GM10847 (cell line): ENCODE results near the gene ACTRT2.

Experiments used
- POLR2A ChIP-seq: IDR thresholded peaks from 2 replicates; pipeline ENCODE4 v1.6.1; 2011; ENCODE audit not compliant: insufficient read length; ENCODE audit errors: extremely low read depth

The ACTRT2 gene

DNA sequence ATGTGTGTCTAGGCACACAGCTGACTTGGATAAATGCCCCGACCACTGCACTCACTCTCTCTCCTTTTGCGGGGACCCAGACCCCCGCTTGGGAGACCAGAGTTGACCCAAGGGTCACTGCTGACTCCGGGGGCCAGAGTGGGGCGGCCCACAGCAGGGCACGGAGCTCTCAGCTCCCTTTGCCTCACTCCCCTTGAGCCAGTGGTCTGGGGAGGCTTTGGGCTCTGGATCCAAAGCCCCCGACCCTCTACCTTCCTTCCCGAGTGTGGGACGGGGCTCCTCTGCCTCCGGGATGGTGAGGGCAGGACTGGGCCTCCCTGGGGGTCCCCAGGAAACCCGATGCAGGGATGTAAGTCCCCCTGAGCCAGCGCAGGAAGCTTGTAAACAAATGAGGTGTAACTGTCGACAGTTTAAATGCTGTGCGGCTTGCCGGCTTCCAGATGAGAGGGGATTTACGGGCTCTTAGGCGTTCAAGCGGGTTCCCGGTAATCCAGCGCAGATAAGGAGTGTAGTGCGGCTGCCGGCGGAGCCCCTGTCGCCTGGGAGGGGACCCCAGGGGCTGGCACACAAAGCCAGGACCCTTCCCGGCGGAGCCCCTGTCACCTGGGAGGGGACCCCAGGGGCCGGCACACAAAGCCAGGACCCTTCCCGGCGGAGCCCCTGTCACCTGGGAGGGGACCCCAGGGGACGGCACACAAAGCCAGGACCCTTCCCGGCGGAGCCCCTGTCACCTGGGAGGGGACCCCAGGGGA is 7.4 kb downstream of the ACTRT2 start:
- no peak for TF ChIP-seq POLR2A

DNA sequence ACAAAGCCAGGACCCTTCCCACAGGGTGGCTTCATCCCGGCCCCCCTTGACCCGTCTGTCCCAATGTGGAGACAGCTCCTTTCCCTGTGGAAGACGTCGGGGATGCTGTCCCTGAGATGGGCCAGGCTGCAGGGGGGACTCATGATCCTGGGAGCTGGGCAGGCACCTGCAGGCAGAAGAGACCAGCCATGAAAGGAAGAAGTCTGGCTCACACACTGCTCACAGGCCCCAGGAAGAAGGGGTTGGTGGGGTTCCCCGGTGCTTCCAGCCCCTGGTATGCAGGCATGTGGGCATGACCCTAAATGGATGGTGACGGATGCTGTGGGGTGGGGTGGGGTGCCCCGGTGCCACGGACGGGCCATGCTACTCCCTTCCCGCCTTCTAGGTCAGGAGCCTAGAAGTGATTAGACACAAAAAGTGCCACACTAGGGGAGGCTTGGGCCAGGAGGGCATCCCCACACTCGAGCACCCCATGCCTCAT is 8.3 kb downstream of the ACTRT2 start:
- TF ChIP-seq POLR2A, result no peak

DNA sequence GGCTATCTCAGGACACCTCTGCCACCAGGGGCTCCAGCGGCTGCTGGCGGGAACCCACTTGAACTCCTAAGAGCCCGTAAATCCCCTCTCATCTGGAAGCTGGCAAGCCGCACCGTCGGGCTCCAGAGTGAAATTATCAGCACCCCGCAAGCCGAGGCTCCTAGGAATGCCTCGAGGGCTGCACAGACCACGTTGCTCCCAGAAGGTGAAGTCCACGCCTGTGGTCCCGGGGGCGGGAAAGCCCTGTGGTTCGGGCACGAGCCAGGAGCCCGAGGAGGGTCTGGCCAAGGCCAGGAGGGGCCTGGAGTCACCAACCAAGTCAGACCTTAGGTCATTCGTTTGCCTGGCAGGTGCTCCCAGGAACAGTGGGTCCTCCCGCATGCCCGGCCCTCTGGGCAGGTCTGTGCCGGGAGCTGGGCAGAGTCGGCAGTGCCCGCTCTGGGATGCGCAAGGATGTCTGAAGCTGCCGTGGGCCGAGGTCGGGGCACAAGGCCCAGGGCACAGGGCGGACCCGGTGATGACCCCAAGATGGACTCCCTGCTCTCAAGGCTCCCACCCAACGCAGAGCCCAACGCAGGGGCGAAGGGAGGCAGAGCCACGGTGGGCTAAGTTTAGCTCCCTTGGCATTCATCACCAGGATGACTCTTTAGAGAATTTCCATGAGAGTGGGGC is 8.9 kb downstream of the ACTRT2 start:
- no peak for TF ChIP-seq POLR2A

DNA sequence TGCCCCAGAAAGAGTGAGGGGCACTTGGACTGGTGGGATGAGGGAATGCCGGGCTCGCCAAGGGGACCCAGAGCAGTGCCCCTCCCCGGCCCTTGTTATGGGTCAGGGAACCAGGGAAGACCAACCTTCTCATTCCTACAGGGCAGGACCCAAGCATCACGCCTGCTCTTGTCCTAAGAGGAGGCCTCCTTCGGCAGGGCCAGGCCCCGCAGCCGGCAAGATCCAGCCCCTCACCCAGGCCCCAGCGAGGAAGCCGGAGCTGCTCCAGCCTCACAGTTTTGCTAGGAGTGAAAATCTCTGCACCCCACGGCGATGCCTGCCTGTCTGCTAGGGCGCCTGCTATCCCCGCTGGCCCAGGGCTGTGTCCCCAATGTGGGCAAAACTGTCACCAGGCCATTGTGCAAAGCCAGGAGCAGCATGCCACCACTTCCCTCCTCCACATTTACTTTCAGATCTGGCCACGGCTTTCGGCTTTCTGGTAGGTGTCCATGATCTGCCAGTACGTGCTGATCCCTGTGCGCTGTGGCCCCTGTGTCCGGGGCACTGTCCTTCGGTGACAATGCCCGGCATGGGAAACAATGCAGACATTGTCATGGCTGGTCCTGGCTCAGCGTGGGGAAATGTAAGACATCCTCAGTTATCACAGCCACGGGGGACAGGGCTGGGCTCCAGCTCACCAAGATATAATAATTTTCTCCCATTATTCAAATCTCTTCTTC is 9.6 kb downstream of the ACTRT2 start:
- no peak for TF ChIP-seq POLR2A

DNA sequence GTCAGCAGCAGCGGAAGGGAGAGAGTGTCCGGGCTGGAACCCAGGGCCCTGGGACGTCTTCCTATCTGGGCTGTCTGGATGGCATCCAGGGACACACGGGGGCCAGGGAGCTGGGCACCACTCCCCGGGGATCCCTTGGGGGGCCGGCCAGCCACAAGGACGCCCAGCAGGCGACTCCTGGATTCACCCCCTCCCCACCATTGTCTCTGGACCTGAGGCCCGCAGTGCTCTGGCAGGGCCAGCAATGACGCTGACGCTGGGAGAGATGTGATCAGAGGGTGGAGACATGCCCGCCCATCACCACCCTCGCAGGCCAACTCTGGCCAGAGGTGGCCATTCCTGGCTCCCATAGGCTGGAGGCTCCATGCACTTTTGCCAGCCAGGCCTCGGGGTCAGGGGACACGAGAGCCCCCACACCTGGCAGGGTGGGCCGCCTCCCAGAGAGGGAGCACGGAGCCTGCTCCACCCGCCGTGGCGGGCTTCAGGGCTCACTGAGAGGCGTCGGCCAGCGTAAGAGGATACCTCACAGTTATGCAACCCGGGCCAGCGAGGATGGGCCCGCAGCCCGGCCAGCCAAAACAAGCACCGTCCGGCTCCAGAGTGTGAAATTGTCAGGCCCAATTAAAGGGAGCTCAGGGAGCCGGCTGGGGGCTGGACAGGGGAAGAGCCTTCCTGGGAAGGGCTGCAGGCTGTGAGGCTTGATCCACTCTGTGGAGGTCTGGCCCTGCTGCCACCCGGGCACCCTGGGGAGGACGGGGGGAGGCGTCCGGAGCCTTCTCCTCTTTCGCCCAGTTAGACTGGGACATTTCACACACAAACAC is 10.3 kb downstream of the ACTRT2 start:
- no peak for TF ChIP-seq POLR2A

DNA sequence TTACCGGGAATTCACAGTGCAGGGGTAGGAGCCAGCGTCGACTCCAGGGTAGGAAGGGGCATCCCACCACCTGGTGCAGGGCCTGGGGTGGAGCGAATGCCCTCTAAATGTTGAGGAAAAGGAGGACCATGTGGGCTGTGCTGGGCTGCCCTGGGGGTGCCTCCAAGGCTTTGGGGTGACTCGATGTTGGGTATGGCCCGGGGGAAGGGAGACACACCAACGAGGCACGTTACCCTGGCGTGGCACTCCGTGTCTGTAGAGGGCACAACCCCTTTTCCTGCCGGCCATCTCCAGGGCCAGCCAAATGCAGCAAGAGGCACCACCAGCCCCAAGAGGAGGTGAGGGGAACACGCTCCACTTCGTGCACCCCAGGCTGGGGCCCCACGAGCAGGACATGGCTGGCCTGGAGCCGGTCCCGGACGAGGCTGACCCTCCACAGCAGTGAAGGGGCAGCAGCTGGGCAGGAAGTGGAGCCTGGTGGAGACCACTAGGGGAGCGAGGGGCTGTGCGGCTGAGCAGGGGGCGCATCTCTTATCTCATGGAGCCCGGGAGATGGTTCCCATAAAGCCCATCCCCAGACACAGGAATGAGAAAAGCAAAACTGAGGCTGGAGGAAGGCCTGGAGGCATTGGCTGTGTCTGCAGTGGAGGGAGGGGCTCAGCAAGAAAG is 11.2 kb downstream of the ACTRT2 start:
- no peak for TF ChIP-seq POLR2A

DNA sequence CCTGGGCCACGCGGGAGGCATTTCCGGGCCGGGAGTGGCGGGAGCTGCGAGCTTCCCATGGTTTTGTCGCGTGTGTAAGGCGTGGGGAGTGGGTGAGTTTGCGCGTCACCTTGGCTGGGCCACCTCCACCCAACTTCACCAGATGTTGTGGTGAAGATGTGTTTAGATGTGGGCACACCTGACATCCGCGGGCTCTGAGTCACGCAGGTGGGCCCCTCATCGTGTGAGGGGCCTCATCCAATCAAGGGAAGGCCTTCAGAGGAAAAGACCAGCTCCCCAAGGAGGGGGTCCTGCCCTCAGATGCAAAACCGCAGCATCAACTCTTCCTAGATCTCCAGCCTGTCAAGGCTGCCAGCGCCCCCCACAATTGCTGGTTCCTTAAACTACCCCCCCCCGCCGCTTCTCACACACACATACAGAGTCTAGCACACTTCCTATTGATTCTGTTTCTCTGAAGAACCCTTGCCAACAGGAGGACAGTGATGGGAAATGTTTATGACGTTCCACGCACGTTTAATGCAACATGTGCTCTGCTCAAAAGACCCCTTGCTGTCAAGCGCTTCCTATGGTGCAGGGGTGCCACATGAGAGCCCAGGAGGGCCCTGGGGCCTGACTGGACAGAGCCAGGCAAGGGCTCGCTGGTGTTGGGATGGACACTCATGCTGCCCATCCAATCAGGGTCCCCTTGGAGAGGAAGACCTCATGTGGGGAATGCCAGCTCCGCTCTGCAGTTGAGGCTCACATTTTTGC is 11.9 kb downstream of the ACTRT2 start:
- TF ChIP-seq POLR2A, result no peak

DNA sequence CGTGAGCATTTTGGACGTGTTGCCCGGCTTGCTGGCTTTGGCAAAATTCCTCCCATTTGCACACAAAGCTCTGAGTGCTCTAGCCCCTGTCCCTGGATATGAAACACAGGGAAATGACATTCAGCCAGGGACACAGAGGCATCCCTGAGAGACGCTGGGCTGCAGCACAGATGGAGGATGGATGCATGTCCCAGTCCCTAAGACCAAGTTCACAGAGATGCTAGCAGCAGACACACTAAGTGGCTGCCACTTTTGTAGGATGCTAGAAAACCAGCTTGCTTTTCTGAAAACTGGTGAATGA is 12.5 kb downstream of the ACTRT2 start:
- TF ChIP-seq POLR2A, result no peak

DNA sequence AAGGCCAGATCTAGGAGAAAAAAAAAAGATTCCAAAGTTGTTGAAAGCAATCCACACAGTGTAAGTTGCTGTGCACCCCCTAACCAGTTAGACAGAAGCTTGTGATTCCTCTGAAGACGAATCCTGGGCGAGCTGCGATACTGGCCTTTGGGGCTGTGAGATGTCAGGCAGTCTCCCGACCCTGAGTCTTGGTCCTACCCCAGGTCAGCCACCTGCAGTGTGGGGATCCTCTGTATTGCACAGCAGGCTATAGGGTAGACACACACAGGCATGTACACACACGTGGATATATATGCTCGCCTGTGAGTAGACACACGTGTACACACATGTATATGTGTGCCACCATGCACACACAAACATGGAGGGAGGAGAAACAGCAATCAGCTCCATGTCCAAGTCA is 12.9 kb downstream of the ACTRT2 start:
- TF ChIP-seq POLR2A, result no peak

DNA sequence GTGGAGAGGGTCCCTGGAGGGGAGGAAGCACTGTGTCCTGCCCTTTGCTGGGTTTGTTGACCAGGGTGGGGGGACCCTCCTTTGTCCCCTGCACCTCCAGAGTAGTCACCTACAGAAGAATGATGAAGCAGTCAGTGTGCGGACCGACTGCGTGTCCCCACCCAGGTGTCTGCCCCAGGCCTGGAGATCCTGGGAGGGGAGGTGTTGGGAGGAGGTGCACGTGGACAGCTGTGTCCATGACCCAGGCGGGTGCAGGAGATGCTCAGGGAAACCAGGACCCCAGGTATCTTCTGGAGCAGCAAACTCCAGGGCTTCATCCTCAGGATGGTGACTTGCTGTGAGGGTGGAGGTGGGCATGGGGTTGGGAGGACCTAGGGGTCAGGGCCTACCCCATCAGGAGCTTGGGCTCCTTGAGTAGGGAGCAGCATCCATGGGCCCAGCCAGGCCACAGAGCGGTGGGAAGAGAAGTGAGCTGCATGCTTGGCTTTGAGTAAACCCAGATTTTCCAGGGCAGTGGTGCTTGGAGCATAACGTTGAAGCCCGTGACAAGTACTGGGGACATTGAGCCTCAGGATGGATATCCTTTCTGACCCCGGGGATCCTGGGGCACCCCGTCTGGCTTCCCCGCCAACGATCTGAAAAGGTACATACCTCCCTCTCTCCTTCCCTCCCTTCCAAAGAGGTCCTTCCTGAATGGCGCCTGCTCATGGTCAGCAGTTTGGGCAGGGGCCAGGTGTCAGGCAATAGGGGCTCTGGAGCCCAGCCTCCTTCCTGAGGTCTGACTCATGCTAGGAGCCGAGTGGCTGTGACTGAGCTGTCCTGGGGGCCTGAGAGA is 13.7 kb downstream of the ACTRT2 start:
- no peak for TF ChIP-seq POLR2A

DNA sequence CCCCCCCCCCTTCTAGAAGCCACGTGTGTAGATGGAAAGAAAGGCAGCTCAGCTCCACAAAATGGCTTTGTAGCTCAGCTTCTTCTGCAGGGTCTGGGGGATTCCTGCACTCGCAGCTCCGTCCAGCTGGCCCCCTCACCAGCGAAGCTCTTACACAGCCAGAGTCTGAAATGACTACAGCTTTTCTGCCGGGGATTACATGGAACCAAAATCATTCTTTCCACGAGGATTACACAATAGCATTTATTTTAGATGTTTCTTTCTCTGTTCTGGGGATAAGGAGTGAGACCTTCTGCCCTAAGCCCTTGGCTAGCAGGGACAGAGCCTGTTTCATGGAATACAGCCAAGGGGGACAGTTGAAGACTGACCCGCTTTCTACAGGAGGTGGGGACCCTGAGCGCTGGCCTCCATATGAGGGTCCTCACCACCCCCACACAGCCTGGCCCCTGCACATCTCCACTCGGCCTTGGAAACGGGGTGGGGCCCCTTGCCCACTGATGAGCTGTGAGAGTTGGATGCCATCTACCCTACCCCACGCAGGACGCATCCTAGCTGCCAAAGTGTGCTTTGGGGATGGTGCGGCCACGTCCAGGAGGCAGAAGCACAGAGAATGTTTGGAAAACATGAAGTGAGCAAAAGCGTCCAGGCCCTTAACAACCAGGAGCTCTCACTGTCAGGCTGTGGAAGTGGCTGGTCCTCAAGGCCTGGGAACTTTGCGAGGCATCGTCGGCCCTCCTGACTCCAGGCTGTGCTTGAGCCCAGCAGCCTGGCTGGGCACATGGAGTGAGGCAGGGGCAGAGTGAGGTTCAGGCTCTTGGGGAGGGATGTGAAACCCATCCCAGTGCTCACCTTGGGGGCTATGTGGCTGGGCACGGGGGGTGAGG is 14.5 kb downstream of the ACTRT2 start:
- no peak for TF ChIP-seq POLR2A
